GF-D8 (cell line): ENCODE results near the gene CDK2.
"Not testable (repeated sequence)": the region's sequence is repeated elsewhere in the genome, so short reads cannot be mapped to it uniquely, and the experiment has no call there.

Source experiments
- DNase-seq: peaks from one replicate; lab custom pipeline; 2025; lab: John Stamatoyannopoulos, UW

Gene CDK2

DNA sequence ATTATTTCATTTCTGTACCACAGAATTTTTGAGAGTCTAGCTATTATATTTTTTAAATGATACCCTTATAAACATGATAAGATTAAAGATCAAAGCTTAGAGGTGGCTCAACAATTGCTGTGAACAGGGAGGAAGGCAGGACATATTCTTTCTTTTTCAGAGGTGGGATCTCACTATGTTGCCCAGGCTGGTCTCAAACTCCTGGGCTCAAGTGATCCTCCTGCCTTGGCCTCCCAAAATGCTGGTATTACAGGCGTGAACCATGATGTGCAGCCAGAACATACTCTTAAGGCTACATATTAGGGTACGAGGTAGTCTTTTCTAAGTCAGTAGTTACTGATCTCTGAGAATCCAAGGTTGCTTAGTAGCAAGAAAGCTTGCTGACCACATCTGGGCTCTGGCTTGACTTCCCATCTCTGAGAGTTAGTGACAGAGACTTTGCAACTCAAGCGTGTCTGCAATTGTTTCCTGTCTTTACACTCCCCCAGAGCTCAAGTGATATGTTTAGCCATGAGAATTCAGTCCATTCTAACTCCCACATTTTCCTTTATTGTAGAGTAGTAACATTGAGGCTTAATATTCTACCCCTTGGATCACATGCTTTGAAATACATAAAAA is 15.8 kb downstream of the CDK2 start:
- peak; percentile 92 for DNase-seq

DNA sequence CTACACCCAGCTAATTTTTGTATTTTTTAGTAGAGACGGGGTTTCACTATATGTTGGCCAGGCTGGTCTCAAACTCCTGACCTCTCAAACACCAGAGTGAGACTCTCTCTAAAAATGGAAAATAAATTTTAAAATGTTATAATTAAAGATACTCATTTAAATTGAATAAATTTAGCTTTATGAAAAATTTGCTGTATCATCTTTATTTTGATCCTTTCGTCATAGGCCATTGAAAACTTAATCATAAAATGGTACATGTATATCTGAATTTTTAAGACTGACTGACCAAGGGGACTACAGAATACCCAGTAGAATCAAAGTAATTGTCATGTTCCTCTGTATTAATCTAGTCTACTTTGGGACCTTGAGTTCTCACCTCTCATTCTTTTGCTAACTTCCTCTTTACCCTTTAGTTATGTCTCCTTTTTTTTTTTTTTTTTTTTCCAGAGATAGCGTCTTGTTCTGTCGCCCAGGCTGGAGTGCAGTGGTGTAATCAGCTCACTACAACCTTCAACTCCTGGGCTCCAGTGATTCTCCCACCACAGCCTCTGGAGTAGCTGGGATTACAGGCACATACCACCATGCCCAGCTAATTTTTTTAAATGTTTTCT is 16.7 kb downstream of the CDK2 start:
- DNase-seq = peak; percentile 81

DNA sequence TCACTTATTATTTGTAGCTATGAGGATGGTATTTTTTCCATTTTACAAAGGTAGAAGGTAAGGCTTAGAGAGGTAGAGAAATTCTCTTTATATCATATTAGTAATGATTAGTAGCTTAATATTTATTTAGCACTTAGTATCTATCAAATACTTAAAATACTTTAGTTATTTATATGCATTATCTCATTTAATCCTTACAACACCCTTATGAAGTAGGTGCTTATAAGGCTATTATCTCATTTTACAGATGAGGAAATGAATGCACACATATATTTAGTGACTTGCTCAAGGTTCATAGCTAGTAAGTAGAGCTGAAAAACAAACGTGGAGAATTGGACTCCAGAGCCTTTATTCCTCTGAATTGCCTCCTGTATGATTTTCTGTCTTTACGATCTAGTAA is 18.2 kb downstream of the CDK2 start:
- no peak for DNase-seq

DNA sequence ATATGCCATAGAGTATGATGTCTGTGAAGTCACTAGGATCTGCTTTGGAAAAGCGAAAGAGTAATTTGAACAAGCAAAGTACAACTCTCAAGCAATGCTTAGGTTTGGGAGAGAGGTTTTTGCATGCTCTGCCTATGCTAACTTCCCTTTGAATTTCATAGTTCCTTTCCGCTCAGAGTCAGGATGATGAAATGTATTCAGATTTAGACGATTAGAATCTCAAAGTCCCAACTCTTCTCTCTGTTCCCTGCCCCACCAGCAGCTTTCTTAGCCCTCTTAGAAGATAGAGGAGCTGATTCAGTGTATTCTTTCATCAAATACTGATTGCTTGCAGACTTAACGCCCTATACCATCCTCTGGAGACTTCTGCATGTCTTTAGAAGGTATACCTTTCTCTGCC is 18.7 kb downstream of the CDK2 start:
- DNase-seq = peak; percentile 70

DNA sequence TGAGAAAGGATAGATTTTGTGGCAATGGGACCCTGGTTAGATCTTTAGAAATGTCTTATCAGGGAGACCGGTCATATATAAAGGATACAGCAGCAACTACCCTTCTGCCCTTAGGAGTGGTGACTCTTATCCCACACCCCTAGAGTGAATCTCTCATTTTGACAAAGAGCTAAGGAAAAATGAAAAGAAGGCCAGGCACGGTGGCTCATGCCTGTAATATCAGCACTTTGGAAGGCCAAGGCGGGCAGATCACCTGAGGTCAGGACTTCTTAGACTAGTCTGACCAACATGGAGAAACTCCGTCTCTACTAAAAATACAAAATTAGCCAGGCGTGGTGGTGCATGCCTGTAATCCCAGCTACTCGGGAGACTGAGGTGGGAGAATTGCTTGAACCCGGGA is 19.3 kb downstream of the CDK2 start:
- DNase-seq = not testable (repeated sequence)

DNA sequence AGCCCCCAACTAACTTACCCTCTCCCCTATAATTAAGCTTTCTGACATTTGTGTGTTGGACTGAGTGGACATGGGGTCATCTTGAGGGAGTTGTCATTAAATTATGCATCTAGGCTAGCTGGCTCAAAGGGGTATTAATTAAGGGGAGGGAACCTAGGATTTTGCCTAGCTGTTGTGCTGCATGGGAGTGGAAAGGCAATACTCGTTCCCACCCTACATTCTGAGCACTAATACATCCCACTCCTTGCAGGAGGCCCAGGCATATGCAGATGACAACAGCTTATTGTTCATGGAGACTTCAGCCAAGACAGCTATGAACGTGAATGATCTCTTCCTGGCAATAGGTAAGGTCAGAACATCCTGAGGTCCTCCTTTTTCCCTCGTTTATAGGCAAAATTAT is 24.5 kb downstream of the CDK2 start:
- DNase-seq = no peak

DNA sequence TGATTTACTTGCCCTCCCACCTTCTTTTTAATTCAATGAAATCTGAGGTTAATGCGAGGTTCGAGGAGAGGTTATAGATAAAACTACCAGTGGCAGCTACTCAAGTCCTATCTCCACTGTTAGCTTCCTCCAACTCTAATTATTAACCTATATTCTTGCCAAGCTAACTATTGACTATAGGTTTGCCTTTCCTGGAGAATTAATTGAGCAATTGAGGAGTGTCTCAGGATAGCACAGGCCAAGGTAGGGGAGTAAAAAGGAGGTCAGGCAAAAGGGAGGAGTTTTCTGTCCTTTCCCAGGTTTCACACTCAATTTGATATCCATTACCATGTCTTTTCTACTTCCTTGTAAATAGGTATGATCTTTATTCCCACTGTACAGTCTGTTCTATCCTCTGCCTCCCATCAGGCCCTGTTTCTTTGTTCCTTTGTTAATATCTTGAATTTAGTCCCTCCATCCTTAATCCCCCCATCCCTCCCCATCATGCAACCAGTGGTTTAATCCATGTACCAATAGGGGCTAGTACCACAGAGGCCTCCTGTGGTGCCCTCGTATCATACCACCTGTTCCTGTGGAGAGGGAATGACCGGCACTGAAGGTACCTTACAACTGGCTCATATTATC is 26.7 kb downstream of the CDK2 start:
- no peak for DNase-seq

DNA sequence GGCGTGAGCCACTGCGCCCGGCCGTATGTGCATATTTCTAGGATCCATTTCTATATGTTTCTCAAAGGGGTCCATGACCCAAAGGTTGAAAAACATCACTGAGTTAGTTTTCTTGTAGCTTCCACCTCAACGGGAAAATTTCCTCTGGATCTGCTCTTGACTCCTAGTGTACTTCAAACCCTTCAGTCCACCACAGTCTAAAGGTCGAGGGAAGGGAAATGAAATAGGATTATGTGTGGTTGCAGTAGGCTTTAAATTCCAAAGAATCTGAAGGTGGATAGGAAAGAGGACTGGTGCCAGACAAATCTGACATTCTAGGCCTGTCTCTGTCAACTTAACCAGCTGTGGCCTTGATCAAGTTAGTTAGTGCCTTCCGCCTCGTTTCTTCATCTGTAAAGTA is 28.7 kb downstream of the CDK2 start:
- no peak for DNase-seq

DNA sequence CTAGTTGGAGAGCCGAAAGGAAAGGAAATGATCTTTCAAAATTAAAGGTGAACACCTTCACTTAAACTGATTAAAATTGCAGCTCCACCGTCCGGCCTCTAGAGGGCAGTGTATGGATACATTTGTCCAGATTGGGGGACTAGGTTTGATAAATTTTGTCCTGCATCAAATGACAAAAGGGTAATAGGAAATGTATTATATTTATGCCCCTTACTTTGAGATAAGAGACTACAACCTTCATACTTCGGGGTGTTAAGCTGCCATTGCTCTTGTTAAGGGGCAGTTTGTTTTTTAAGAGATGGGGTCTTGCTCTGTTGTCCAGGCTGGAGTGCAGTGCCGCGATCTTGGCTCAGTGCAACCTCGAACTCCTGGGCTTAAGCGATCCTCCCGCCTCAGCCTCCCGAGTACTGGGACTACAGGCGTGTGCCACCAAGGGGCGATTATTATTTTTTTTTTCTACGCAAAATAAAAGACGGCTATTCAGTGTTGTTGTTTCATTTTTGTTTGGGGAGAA is 29.6 kb downstream of the CDK2 start:
- DNase-seq = no peak

DNA sequence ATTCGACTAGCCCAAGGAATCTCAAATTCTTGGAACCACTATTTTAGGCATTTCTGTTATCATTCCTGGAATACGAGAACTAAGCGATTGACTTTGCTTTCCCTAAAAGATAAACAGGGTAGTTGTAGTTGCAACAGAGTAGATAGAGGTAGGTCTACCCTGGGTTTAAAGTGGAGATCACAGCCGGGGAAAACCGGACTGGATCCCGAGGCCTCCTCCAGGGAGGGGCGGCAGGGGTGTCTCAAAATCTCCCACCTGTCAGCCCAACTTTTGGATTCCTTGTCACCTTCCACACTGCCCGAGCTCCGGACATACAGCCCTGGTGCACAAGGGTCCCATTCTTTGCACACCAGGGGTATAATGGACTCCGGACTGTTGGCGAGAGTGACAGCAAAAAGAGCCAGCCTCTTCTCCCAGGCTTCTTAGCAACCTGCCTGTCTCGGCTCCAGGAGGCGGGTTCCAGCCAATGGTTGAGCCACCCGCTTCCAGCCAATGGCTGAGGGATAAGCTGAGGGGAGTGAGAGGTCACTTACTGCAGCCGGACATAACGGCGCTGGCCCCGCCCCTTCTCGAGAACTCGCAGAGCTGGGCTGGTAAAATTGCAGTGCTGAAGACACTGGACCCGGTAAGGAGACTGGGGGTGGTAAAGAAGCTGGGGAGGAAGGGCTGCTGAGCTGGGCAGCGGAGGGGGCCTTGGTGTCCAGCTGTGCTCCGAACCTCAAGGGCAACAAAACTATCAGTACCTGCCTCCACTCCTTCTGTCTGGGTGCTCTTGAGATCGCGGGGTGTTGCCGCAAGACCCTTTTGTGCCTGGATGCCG is 30.3 kb downstream of the CDK2 start, which contains the start of gene SUOX:
SUOX (plus strand) TSS at position 562 of the 820 bp plus-strand sequence. CDS start 4,946 bp downstream, outside the sequence.
- no peak for DNase-seq

DNA sequence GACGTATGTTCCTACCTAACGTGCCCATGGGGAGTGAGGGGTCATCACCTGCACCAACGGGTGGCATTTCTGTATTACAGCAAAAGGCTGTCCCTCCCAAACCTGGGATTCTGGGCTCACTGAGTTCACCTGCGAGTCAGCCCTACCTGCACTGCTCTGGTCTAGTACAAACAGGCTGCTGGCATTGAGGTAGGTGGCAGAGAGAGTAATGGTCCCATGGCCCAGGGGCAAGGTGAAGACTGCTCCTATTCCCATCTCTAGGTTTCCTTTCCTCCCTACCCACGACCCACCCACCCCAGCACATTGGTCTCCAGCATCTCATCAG is 30.9 kb downstream of the CDK2 start:
- no peak for DNase-seq

DNA sequence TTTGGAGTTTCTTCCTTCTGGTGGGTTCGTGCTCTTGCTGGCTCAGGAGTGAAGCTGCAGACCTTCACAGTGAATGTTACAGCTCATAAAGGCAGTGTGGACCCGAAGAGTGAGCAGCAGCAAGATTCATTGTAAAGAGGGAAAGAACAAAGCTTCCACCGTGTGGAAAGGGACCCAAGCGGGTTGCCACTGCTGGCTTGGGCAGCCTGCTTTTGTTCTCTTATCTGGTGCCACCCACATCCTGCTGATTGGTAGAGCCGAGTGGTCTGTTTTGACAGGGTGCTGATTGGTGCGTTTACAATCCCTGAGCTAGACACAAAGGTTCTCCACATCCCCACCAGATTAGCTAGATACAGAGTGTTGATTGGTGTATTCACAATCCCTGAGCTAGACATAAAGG is 32.9 kb downstream of the CDK2 start:
- not testable (repeated sequence) for DNase-seq

DNA sequence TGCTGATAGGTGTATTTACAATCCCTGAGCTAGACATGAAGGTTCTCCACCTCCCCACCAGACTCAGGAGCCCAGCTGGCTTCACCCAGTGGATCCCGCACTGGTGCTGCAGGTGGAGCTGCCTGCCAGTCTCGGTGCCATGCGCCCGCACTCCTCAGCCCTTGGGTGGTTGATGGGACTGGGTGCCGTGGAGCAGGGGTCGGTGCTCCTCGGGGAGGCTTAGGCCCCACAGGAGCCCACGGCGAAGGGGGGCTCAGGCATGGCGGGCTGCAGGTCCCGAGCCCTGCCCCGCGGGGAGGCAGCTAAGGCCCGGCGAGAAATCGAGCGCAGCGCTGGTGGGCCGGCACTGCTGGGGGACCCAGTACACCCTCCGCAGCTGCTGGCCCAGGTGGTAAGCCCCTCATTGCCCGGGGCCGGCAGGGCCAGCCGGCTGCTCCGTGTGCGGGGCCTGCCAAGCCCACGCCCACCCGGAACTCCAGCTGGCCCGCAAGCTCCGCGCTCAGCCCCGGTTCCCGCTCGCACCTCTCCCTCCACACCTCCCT is 33.4 kb downstream of the CDK2 start:
- not testable (repeated sequence) for DNase-seq

DNA sequence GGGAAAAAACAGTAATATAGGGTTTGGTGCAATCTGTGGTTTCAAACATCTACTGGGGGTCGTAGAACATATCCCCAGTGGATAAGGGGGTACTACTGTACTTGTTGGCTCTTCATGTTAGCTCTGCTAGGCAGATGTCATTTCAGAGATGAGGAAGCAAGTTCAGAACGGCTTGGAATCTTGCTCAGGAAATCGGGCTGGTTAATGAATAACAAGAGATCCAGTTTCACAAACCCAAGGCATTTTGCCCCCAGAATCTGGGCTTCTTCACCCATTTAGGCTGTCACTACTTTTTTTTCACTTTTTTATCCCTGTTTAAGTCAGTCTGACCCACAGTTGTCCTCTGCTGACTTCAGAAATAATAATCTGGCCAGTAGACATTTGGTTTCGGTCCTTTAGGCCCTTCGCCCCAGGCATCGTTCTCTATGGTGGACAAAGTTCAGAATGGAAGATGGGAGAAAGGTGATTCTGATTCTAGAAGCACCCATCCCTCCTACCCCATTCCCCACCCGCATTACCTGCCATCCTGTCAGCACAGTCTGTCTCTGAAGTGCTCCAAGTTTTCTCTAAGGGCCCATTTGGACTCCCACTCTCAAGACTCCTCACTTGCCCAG is 35.0 kb downstream of the CDK2 start:
- no peak for DNase-seq

DNA sequence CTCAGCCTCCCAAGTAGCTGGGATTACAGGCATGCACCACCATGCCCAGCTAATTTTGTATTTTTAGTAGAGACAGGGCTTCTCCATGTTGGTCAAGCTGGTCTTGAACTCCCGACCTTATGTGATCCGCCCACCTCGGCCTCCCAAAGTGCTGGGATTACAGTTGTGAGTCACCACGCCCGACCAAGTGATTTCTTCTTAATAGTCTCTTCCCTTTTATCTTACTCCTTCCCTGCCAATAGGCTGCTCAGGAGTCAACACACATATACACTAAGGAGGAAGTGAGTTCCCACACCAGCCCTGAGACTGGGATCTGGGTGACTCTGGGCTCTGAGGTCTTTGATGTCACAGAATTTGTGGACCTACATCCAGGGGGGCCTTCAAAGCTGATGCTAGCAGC is 36.7 kb downstream of the CDK2 start:
- DNase-seq = not testable (repeated sequence)

DNA sequence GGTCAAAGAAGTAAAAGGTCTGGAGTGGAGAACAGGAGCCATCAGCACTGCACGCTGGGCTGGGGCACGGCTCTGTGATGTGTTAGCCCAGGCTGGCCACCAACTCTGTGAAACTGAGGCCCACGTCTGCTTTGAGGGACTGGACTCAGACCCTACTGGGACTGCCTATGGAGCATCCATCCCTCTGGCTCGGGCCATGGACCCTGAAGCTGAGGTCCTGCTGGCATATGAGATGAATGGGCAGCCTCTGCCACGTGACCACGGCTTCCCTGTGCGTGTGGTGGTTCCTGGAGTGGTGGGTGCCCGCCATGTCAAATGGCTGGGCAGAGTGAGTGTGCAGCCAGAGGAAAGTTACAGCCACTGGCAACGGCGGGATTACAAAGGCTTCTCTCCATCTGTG is 37.6 kb downstream of the CDK2 start:
- DNase-seq = no peak

DNA sequence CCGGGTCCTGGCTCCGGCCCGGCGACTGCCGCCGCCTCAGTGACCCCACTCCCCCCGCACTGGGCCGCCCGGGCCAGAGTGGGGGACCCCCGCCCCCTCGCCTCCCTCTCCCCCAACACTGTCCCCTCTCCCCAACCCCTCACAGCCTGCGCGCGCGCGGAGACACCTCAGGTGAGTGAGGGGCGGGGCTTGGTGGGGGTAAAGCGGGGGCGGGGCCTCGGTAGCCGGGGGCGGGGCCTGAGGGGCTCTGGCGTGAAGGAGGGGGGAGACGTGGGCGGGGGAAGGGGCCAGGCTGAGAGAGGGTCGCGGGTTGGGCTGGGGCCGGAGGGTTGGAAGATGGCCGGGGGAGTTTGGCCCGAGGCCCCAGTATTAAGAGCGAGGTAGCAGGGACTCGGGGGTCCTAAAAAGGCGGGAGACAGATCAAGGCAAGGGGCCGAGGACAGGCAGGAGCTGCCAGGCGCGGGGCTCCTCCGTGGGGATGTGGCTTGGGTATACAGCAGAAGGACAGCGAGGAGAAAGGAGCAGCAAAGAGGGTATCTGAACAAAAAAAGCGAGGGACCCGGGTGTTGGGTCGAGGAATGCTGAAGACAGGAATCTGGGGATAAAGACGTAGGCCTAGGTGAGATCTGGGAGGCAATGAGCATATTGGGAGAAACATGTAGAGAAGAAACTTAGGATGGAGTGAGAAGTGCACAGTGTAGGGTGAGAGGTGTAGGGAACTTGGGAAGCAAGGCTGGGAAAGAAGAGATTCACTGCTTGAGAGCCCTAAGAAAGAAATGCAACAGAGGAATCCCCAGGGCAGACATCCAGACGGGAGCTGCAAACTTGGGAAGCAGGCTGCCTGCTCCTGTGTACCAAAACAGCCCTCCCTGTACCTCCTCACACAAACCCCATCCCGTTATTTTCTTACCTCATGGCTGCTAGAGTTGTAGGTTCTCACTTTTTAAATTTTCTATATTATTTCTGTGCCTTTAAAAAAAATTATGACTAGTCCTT is 41.2 kb downstream of the CDK2 start:
- no peak for DNase-seq

DNA sequence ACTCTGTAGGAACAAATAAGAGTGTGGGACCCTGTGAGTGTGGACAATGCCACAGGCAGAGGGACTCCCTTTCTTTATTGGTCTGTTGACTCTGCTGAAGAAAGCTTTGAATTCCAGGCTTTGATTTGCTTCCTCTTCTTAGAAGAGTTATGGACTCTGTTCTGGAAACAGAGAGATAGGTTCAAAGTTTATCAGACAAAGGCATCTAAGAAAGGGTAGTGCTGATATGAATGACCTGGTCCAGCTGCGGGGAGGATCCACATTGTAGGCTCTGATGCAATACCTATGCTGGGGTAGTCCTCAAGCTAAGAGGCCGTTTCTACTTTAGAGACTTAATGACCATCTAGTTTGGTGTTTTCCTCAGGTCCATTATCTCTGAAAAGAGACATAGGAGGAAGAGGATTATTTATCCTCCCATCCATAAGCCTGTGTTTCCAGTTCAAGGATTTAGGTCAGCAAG is 43.5 kb downstream of the CDK2 start:
- peak; percentile 42 for DNase-seq

DNA sequence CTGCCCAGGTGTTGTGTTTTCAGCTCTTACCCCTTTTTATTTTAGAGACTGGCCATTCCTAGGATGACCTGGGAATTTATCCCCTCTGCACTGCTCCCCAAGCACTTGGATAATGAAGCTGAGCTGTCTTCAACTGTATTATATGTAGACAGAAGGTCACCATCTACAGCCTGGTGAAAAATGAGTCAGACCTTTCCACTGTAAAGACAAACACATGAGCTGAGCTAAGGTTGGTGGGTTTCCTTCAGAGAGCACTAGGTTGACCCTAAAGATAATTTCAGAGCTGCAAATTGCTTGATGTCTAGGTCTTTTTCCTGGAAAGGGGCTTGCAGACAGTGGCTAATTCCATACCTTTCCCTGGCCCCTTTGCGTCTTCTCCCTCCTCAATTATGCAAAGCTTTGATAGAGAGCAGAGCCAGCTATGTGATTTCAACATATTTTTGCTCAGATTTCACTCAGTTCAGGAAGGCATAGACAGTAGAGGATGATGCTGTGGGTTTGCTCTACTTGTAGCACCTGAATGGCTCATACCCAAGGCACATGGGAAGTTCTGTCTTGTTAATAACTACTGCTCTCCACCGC is 45.0 kb downstream of the CDK2 start:
- no peak for DNase-seq

DNA sequence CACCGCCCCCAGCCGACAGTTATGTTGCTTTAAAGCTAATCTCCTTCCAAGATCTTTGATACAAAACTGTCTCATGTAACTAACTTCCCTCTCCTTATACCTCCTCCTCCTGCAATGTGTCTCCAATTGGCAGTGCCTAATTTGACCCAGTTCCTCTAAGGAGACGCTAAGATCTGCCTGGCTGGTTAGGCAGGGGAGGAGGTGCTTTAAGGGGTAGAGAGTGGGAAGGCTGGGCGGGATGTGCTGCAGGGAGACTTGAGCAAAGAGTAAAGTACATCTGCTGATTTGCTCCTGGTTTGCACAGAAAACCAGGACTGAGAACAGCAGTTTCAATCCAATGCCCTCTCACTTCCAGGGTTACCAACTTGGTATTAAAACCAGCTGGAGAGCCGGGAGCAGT is 46.9 kb downstream of the CDK2 start:
- no peak for DNase-seq
